OCI-LY1 (cell line): ENCODE results near the gene NHSL2.

Source experiments
- CTCF ChIP-seq: fragments of 200-600 bp; sonication (generic), shearing (Covaris generic); IDR thresholded peaks from 2 replicates; pipeline ENCODE4 v1.5.1; 2017; ENCODE audit warnings: mild to moderate bottlenecking, antibody characterized with exemption, low read length, moderate library complexity, mixed read lengths
- EZH2 ChIP-seq: fragments of 200-600 bp; sonication (generic), shearing (Covaris generic); IDR thresholded peaks from 2 replicates; pipeline ENCODE4 v1.8.0; 2017; ENCODE audit warnings: borderline replicate concordance, mixed run types, mild to moderate bottlenecking, antibody characterized with exemption, low read length, moderate library complexity, mixed read lengths

GRCh38 chrX:72084114-72084513 is 173.5 kb downstream of the NHSL2 start:
- TF ChIP-seq CTCF (no peak), EZH2 (no peak)
